AG09309 (cell line): Measurements from ENCODE around the gene CHTF8.

Experiments used
- DNase-seq: peaks from one replicate; pipeline ENCODE4 v3.0.0-alpha.2; 2010; ENCODE audit warnings: low read depth
- H3K4me3 ChIP-seq: 2 replicates; pipeline ENCODE4 v1.5.1; 2011; ENCODE audit warnings: mild to moderate bottlenecking, low read depth, low read length, moderate library complexity; ENCODE audit not compliant: control insufficient read depth
- CTCF ChIP-seq: IDR thresholded peaks from 2 replicates; pipeline ENCODE4 v1.5.1; 2011; ENCODE audit warnings: mild to moderate bottlenecking, low read depth, low read length, inconsistent platforms; ENCODE audit not compliant: insufficient read depth, control insufficient read depth; ENCODE audit errors: missing control alignments

CHTF8 gene

GRCh38 chr16:69085032-69085695, 47.2 kb downstream of the CHTF8 start:
- TF ChIP-seq CTCF: no peak
- no peak overlapping the region for H3K4me3 ChIP-seq
- DNase-seq: no peak

GRCh38 chr16:69084289-69084688, 48.1 kb downstream of the CHTF8 start:
- no peak for DNase-seq
- TF ChIP-seq CTCF: no peak
- no peak overlapping the region for H3K4me3 ChIP-seq

DNA sequence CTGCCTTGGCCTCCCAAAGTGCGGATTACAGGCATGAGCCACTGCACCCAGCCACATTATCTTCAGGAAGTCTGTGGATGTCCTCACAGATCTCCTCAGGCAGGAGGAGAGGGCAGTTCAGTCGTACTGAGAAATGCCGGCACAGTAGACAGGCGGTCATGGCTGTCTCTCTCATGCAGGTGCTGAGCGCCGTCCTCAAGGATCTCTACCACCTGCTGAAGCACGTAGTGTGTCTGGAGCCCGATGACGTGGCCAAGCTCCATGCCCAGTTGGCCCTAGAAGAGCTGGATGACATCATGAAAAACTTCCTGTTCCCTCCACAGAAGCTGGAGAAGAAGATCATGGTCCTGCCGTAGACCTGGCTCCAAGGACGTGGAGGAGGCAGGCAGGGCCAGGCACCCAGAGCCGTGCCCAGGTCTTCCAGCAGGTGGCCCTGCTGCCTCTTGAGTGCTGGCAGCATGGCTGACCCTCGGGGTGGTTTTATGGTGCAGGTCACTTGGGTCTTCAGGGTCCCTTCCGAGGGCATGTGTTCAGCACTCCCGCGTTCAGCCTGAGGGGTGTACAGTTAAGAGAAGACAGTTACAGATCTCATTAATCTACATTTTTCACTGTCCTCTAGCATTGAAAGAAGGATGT, 49.0 kb downstream of the CHTF8 start:
- no peak for DNase-seq
- TF ChIP-seq CTCF: peak; percentile 5
- no peak overlapping the region for H3K4me3 ChIP-seq

DNA sequence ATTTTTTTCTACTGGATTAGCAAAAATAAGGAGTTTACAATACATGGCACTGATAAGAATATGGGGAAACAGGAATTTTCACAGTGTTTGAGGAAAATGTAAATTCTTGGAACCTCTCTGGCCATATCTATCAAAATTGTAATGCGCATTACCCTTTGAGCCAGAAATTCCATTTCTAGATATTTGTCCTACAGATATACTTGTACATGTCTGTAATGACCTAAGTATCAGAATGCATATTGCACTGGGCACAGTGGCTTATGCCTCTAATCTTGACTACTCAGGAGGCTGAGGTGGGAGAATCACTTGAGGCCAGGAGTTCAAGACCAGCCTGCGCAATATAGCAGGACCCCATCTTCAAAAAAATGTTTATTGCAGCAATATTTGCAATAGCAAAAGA, 52.7 kb downstream of the CHTF8 start:
- no peak for DNase-seq
- TF ChIP-seq CTCF: no peak
- H3K4me3 ChIP-seq: no peak overlapping the region

GRCh38 chr16:69078073-69078472, 54.3 kb downstream of the CHTF8 start:
- no peak overlapping the region for H3K4me3 ChIP-seq
- no peak for TF ChIP-seq CTCF
- no peak for DNase-seq

GRCh38 chr16:69077251-69077650, 55.1 kb downstream of the CHTF8 start:
- no peak for DNase-seq
- no peak for TF ChIP-seq CTCF
- H3K4me3 ChIP-seq: no peak overlapping the region

DNA sequence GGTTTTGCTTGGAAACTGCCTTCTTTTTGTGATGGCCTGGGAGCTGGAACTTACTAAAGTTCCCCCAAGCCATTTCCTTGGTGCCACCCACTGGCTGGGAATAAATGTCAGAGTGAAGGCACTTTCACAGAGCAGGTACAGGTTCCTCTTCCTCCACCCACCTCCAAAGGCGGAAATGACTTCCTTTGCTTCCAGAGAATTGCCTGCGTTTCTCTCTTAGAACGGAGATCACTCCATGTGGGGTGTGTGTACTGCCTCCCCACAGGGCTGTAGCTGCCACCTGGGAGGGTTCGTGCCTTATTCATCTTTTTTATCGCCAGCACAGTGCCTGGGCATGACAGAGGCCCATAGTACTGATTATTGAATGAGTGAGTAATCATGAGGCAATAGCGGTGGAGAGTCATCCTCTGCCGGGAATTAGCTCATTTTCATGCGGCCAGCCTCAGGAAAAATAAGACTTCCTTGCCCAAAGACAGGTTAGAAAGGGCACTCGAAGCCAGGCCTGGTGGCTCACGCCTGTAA, 59.1 kb downstream of the CHTF8 start:
- H3K4me3 ChIP-seq: no peak overlapping the region
- DNase-seq: peak; percentile 66
- no peak for TF ChIP-seq CTCF
